Mesenteric fat pad (tissue), 1 donor: ENCODE results near the gene NUP62. TPM values are rescaled to one million over a fixed set of nuclear protein-coding genes. Genes with fewer than 3 reads are reported as not detected.

Experiments used
- DNase-seq: peaks from one replicate; pipeline ENCODE4 v3.0.0-alpha.2; 2020; ENCODE audit warnings: low spot score
- total RNA-seq: library from RNA; stranded (reverse); fragmentation: NEBNext Ultra II Directional; extraction: Animal tissue kit (Norgen Biotek cat#: 25700); gene quantifications from one replicate; pipeline ENCODE4 v1.2.1, GENCODE V29; 2021
- donor health status: DM: yes; HTN: yes; CAD: no.

The NUP62 gene
- total RNA-seq, 1 donor from 2014 or later = 34.5 TPM

- no peak for DNase-seq
These were observed 21.4 kb downstream of the NUP62 start for GRCh38 chr19:49907745-49908446.

- no peak for DNase-seq
These were observed 22.3 kb downstream of the NUP62 start for GRCh38 chr19:49906879-49907564.

DNA sequence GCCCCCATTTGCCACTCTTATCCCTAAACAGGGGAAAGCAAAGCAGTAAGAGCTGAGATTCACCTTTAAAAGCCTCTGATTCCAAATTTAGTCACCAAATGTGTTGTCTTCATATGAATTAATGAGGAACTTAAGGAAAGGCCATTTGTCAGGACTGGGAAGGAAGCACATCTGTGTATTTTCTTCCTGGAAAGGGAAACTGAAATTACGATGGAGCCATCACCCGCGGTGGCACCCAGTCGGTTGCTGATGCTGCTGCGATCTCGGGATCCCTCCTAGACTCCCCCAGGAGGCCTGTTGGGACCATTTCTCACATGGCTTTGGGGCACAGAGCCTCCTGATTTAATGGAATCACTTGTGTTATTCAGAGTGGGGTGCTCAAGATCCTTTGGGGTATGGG is 25.2 kb downstream of the NUP62 start:
- no peak for DNase-seq

- no peak for DNase-seq
These were observed 32.3 kb downstream of the NUP62 start, which contains the start of gene IL4I1 for GRCh38 chr19:49896863-49897621. IL4I1 (minus strand) TSS chr19:49896887; CDS start chr19:49896160, 727 bp downstream.

DNA sequence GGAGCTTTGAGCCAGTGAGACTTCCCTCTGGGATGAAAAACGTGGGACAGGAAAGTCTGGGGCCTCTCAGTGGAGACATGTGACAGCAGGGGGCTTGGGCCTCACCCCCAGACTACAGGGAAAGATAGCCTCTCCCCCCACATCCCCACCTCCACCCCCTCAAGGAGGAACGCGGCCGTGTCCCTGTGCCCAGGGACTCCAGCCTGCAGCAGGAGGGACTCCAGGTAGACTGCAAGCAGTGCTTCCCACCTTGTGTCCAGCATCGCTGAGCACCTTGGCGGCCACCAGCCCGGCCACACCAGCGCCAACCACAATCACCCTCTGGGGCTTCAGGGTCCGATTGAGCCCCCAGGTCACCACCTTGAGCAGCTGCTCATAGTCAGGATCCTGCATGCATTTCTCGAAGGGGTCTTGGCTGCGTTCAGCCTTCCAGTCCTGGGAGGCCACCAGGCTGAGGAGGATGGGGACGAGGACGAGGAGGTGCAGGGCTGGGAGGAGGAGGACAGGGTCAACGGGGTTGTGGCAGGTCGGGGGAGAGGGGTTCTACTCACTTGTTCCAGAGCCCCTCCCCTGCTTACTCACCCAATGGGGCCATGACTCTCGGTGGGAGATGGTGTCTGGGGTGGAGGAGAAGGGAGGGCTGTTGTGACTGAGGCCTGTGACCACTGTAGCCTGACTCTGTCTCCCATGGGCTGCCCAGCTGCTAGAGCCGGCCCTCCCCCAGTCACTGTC is 33.6 kb downstream of the NUP62 start:
- no peak for DNase-seq

- DNase-seq = no peak
These were observed 34.3 kb downstream of the NUP62 start for GRCh38 chr19:49894879-49895565.

DNA sequence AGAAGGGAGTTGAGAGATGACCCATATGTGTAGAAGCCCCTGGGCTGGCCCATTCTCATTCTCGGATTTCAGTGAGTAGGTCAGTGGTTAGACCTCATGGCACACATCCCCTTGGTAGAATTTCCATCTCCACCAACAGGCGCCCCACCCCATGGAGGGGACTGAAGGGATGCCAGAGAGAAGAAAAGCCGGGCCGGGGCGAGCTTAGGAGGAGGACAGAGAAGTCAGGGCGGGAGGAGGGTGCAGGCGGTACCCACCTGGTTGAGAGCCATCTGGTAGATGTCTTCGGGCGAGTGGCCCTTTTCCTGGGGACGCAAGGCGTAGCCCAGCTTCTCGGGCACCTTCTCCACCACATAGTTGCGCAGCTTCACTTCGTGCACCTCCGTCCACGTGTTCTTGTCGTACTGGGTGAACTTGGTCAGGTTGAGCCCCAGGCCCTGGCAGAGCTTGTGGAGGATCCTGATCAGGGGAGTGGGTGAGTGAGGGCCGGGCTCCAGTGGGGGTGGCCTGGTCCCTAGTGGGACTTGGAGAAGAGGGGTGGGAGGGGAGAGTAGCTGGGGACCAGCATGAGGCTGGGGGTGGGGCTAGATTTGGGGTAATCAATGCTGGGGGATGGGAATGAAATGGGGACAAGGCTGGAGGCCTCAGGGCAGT is 35.2 kb downstream of the NUP62 start:
- no peak for DNase-seq

- DNase-seq = no peak
These were observed 36.6 kb downstream of the NUP62 start for GRCh38 chr19:49892716-49893115.

GRCh38 chr19:49891393-49891792 is 37.9 kb downstream of the NUP62 start:
- no peak for DNase-seq

GRCh38 chr19:49890349-49891311 is 38.7 kb downstream of the NUP62 start:
- DNase-seq = no peak

DNA sequence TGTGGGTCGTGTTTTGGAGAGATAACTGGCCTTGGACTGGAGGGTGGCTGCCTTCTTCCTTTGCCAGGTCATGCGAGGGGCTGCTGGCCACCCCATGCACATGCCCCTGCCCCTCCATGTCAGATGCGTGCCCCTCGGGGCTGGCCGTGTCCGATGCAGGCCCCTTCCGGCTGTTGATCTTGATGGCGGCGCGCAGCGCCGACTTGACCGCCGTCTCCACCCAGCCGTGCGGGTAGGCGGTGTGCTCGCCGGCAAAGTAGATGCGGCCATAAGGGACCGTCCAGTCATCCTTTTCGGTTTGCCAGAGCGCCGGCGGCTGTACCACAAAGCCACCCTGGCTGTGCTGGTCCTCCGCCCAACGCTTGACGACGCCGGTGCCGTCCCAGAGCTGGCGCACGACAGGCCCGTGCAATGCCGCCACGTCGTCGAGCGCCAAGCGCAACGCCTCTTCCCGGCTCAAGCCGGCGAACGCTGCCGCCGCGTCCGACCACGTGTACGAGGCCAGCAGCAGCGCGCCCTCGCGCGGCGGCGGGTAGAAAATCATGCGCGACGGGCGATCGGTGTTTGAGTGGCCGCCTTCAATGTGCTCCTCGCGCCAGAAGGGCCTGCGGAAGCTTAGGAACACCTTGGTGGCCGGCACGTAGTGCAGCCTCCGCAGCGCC is 39.5 kb downstream of the NUP62 start:
- peak; percentile 94 for DNase-seq

GRCh38 chr19:49889038-49889686 is 40.1 kb downstream of the NUP62 start:
- no peak for DNase-seq

- DNase-seq = no peak
These were observed 40.8 kb downstream of the NUP62 start for GRCh38 chr19:49888510-49888824.

GRCh38 chr19:49887665-49888509 is 41.4 kb downstream of the NUP62 start:
- DNase-seq = no peak

DNA sequence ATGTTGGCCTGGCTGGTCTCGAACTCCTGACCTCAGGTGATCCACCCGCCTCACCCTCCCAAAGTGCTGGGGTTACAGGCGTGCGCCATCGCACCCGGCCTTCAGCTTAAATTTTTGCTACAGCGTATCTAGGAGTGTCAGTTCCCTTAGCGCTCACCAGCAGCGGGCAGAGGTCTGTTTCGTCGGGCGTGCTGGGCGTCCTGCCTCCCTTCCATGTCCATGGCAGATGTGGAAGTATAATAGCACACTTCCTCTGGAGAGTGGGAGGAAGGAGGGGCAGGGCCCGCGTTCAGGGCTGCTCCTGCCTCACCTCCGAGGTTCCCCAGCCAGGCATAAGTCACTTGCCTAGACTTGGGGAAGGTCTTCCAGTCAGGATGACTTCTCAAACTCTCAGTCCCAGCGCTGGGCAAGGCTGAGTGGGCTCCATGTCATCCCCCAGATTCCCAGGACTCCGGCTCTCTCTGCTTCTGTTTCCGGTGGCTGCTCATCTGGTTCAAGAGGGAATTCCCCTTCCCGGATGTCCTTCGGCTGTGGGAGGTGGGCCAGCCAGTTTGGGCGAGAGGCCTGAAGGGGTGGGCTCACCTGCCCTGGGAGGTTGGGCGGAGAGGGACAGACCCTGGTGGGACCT is 42.2 kb downstream of the NUP62 start:
- no peak for DNase-seq

GRCh38 chr19:49884760-49885159 is 44.5 kb downstream of the NUP62 start:
- DNase-seq = no peak

- no peak for DNase-seq
These were observed 45.2 kb downstream of the NUP62 start for GRCh38 chr19:49884109-49884508.
